Urothelium cell line (cell line): ENCODE data around the gene ACTR1A.
A peak's percentile ranks its signal among the peaks of the same experiment; 100 is the strongest.

ENCODE experiments used
- DNase-seq: peaks from one replicate; pipeline ENCODE4 v3.0.0; 2011; ENCODE audit warnings: low spot score, mixed read lengths
- FAIRE-seq: peaks from 2 replicates; lab custom pipeline; 2011; peaks lifted over from hg19 to GRCh38; lab: Jason Lieb, UNC

Gene ACTR1A

GRCh38 chr10:102491136-102491535 lies 11.4 kb downstream of the ACTR1A start:
- no peak for DNase-seq
- no peak for FAIRE-seq

- FAIRE-seq = no peak
- no peak for DNase-seq
Measured at GRCh38 chr10:102485093-102485784, 17.3 kb downstream of the ACTR1A start.

GRCh38 chr10:102484021-102484420 lies 18.5 kb downstream of the ACTR1A start:
- FAIRE-seq (no peak), DNase-seq (no peak)

GRCh38 chr10:102480396-102480795 lies 22.1 kb downstream of the ACTR1A start:
- no peak for DNase-seq

GRCh38 chr10:102479651-102480050 lies 22.9 kb downstream of the ACTR1A start:
- FAIRE-seq (no peak), DNase-seq (no peak)

More at GRCh38 chr10:102480396-102480795, 22.1 kb downstream of the ACTR1A start:
- no peak for FAIRE-seq

GRCh38 chr10:102476466-102477141 lies 25.9 kb downstream of the ACTR1A start:
- DNase-seq = no peak
- FAIRE-seq = no peak

- no peak for FAIRE-seq
Measured at GRCh38 chr10:102475451-102476040, 27.0 kb downstream of the ACTR1A start.

GRCh38 chr10:102473445-102474331 lies 28.8 kb downstream of the ACTR1A start:
- FAIRE-seq = no peak

More at GRCh38 chr10:102475451-102476040, 27.0 kb downstream of the ACTR1A start:
- DNase-seq = no peak

GRCh38 chr10:102470579-102471546 lies 31.6 kb downstream of the ACTR1A start:
- no peak for DNase-seq

More at GRCh38 chr10:102473445-102474331, 28.8 kb downstream of the ACTR1A start:
- no peak for DNase-seq

GRCh38 chr10:102468683-102469082 lies 33.8 kb downstream of the ACTR1A start:
- FAIRE-seq (no peak), DNase-seq (no peak)

More at GRCh38 chr10:102470579-102471546, 31.6 kb downstream of the ACTR1A start:
- FAIRE-seq = no peak

- no peak for FAIRE-seq
Measured at GRCh38 chr10:102467971-102468438, 34.5 kb downstream of the ACTR1A start.

GRCh38 chr10:102467318-102467717 lies 35.2 kb downstream of the ACTR1A start:
- DNase-seq (no peak), FAIRE-seq (no peak)

More at GRCh38 chr10:102467971-102468438, 34.5 kb downstream of the ACTR1A start:
- DNase-seq = no peak

- DNase-seq (no peak), FAIRE-seq (no peak)
Measured at GRCh38 chr10:102465466-102465865, 37.0 kb downstream of the ACTR1A start.

GRCh38 chr10:102463983-102464382 lies 38.5 kb downstream of the ACTR1A start:
- no peak for FAIRE-seq
- no peak for DNase-seq

GRCh38 chr10:102462512-102463054 lies 39.9 kb downstream of the ACTR1A start:
- no peak for FAIRE-seq
- no peak for DNase-seq

GRCh38 chr10:102461187-102462054 lies 41.1 kb downstream of the ACTR1A start:
- DNase-seq (peak; percentile 99), FAIRE-seq (no peak)

- DNase-seq (no peak), FAIRE-seq (no peak)
Measured at GRCh38 chr10:102460836-102461186, 41.7 kb downstream of the ACTR1A start.

GRCh38 chr10:102458656-102459055 lies 43.9 kb downstream of the ACTR1A start:
- FAIRE-seq = no peak
- no peak for DNase-seq
